Measurements from ENCODE around the gene ACACA.
"Not testable (repeated sequence)": the region's sequence is repeated elsewhere in the genome, so short reads cannot be mapped to it uniquely, and the experiment has no call there.

Gene ACACA

GRCh38 chr17:37361543-37361942, 45.1 kb downstream of the ACACA start:
- TF ChIP-seq CTCF (IDR thresholded peaks at IDR 0.05; ENCODE audit: low read depth, low read length): no peak
- DNase-seq (ENCODE audit: low read depth in 2 of 2): no peak
- H3K4me3 ChIP-seq (replicated peaks in 1 of 2; ENCODE audit: low read depth in 2 of 2, low read length in 2 of 2): no peak overlapping the region

GRCh38 chr17:37360632-37361031, 46.0 kb downstream of the ACACA start:
- DNase-seq (ENCODE audit: low read depth in 2 of 2): peak; percentile 48 to 51
- TF ChIP-seq CTCF (IDR thresholded peaks at IDR 0.05; ENCODE audit: low read depth, low read length): no peak
- no peak overlapping the region for H3K4me3 ChIP-seq (replicated peaks in 1 of 2; ENCODE audit: low read depth in 2 of 2, low read length in 2 of 2)

- peak overlapping the region; percentile 37 to 42 for H3K4me3 ChIP-seq (replicated peaks in 1 of 2; ENCODE audit: low read depth in 2 of 2, low read length in 2 of 2)
- TF ChIP-seq CTCF (IDR thresholded peaks at IDR 0.05; ENCODE audit: low read depth, low read length): no peak
- DNase-seq (ENCODE audit: low read depth in 2 of 2): no peak
These were observed 46.9 kb downstream of the ACACA start for GRCh38 chr17:37359682-37360188.

- H3K4me3 ChIP-seq (replicated peaks in 1 of 2; ENCODE audit: low read depth in 2 of 2, low read length in 2 of 2): peak overlapping the region; percentile 90 to 91
- peak; percentile 5 for TF ChIP-seq CTCF (IDR thresholded peaks at IDR 0.05; ENCODE audit: low read depth, low read length)
- DNase-seq (ENCODE audit: low read depth in 2 of 2): peak; percentile 94 to 98
These were observed 47.6 kb downstream of the ACACA start for GRCh38 chr17:37358830-37359681.

GRCh38 chr17:37358098-37358829, 48.4 kb downstream of the ACACA start:
- no peak for TF ChIP-seq CTCF (IDR thresholded peaks at IDR 0.05; ENCODE audit: low read depth, low read length)
- H3K4me3 ChIP-seq (replicated peaks in 1 of 2; ENCODE audit: low read depth in 2 of 2, low read length in 2 of 2): peak overlapping the region; percentile 90 to 91
- DNase-seq (ENCODE audit: low read depth in 2 of 2): peak; percentile 38 to 53

- H3K4me3 ChIP-seq (replicated peaks in 1 of 2; ENCODE audit: low read depth in 2 of 2, low read length in 2 of 2); DNase-seq (ENCODE audit: low read depth in 2 of 2): not testable (repeated sequence)
These were observed 49.7 kb downstream of the ACACA start for GRCh38 chr17:37356796-37357569.

GRCh38 chr17:37346863-37347402, 59.7 kb downstream of the ACACA start:
- not testable (repeated sequence) for DNase-seq (ENCODE audit: low read depth in 2 of 2); H3K4me3 ChIP-seq (replicated peaks in 1 of 2; ENCODE audit: low read depth in 2 of 2, low read length in 2 of 2)

Data from cardiac fibroblast (primary cell).